ENCODE results near the gene DPP9. TPM values are rescaled to one million over a fixed set of nuclear protein-coding genes. Genes with fewer than 3 reads are reported as not detected.

Gene DPP9
- total RNA-seq, 4 donors from 2014 or later = 76.7 to 125 (median 86.6) TPM

GRCh38 chr19:4763021-4763420 lies 39.4 kb upstream of the DPP9 start:
- no peak for DNase-seq (ENCODE audit: low spot score in 2 of 2)
- TF ChIP-seq, protein P1, sequence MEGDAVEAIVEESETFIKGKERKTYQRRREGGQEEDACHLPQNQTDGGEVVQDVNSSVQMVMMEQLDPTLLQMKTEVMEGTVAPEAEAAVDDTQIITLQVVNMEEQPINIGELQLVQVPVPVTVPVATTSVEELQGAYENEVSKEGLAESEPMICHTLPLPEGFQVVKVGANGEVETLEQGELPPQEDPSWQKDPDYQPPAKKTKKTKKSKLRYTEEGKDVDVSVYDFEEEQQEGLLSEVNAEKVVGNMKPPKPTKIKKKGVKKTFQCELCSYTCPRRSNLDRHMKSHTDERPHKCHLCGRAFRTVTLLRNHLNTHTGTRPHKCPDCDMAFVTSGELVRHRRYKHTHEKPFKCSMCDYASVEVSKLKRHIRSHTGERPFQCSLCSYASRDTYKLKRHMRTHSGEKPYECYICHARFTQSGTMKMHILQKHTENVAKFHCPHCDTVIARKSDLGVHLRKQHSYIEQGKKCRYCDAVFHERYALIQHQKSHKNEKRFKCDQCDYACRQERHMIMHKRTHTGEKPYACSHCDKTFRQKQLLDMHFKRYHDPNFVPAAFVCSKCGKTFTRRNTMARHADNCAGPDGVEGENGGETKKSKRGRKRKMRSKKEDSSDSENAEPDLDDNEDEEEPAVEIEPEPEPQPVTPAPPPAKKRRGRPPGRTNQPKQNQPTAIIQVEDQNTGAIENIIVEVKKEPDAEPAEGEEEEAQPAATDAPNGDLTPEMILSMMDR (IDR thresholded peaks at IDR 0.05) = no peak
- 71 to 77% methylated on average over 6 of the region's 6 CpGs for WGBS, 2 donors
- no peak overlapping the region for H3K4me3 ChIP-seq (ENCODE audit: low read depth, poor library complexity, severe bottlenecking)
- intact Hi-C loops (cut with DNase I; ENCODE audit: low total_unique reads) = no loop called here

GRCh38 chr19:4760285-4760650 lies 36.6 kb upstream of the DPP9 start:
- DNase-seq (ENCODE audit: low spot score in 2 of 2) = no peak
- WGBS, 2 donors = 46 to 51% methylated on average over 10 of the region's 10 CpGs
- no peak overlapping the region for H3K4me3 ChIP-seq (ENCODE audit: low read depth, poor library complexity, severe bottlenecking)
- intact Hi-C loops (cut with DNase I; ENCODE audit: low total_unique reads) = no loop called here
- TF ChIP-seq POLR2A (IDR thresholded peaks at IDR 0.05) = no peak
- TF ChIP-seq, protein P1 (IDR thresholded peaks at IDR 0.05) = no peak

GRCh38 chr19:4759388-4760284 lies 36.0 kb upstream of the DPP9 start:
- intact Hi-C loops (cut with DNase I; ENCODE audit: low total_unique reads) = no loop called here
- TF ChIP-seq, protein P1 (IDR thresholded peaks at IDR 0.05) = no peak
- TF ChIP-seq POLR2A (IDR thresholded peaks at IDR 0.05) = no peak
- H3K4me3 ChIP-seq (ENCODE audit: low read depth, poor library complexity, severe bottlenecking) = no peak overlapping the region
- peak; percentile 62 to 92 for DNase-seq (ENCODE audit: low spot score in 2 of 2)
- WGBS, 2 donors = 5 to 17% methylated on average over 12 to 32 of the region's 53 CpGs

DNA sequence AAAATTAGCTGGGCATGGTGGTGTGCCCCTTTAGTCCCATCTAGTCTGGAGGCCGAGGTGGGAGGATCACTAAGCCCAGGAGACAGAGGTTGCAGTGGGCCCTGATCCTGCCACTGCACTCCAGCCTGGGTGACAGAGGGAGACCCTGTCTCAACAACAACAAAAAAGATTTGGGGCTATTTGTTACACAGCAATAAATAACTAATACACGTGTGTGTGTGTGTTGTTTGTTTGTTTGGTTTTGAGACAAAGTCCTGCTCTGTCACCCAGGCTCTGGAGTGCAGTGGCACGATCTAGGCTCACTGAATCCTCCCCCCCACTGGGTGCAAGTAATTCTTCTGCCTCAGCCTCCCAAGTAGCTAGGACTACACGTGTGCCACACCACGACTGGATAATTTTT lies 35.0 kb upstream of the DPP9 start:
- no peak for DNase-seq (ENCODE audit: low spot score in 2 of 2)
- no peak overlapping the region for H3K4me3 ChIP-seq (ENCODE audit: low read depth, poor library complexity, severe bottlenecking)
- 72 to 84% methylated on average over 5 of the region's 5 CpGs for WGBS, 2 donors
- TF ChIP-seq POLR2A (IDR thresholded peaks at IDR 0.05) = no peak
- TF ChIP-seq, protein P1 (IDR thresholded peaks at IDR 0.05) = no peak
- intact Hi-C loops (cut with DNase I; ENCODE audit: low total_unique reads) = no loop called here

DNA sequence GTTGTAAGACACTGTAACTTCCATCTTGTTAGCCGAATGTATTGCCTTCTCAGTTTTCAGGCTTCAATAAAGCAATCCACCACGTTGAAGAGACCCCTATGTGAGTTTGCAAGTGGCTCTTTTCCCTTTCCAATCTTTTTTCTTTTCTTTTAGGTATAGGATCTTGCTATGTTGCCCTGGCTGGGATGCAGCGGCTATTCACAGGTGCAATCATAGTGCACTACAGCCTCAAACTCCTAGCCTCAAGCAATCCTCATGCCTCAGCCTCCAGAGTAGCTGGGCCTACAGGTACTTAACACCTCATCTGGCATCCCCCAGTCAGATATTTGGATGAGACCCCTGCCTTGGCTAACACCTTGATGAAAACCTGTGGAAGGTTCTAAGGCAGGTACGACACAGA lies 34.4 kb upstream of the DPP9 start:
- TF ChIP-seq, protein P1 (IDR thresholded peaks at IDR 0.05) = no peak
- TF ChIP-seq POLR2A (IDR thresholded peaks at IDR 0.05) = no peak
- DNase-seq (ENCODE audit: low spot score in 2 of 2) = no peak
- H3K4me3 ChIP-seq (ENCODE audit: low read depth, poor library complexity, severe bottlenecking) = no peak overlapping the region
- intact Hi-C loops (cut with DNase I; ENCODE audit: low total_unique reads) = no loop called here
- 75 to 78% methylated on average over 4 of the region's 4 CpGs for WGBS, 2 donors

Measured in lower leg skin (tissue), 4 donors.